T-helper 1 cell (primary cell): ENCODE results near the gene IGSF1.
"Not testable (repeated sequence)": the region's sequence is repeated elsewhere in the genome, so short reads cannot be mapped to it uniquely, and the experiment has no call there.

ENCODE experiments used
- DNase-seq, 5 donors: peaks; one replicate each; pipeline ENCODE4 v3.0.0-alpha.2; 2012 to 2020

IGSF1 gene

GRCh38 chrX:131271274-131271673 is 17.8 kb downstream of the IGSF1 start:
- no peak for DNase-seq

DNA sequence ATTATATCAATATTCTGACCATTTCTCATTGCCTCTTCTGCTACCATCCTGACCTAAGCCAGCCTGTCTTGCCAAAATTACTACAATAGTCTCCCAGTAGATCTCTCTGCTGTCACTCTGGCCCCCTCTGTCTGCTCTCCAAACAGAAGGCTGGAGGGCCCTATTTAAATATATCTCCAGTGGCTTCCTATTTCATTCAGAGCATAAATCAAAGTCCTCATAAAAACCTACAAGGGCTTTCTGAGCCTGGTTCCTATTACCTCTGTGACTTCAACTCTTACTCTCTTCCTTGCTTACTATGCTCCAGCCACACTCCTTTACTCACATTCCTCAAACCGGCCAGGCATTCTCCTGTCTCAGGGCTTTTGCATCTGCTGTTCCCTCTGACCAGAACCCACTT is 19.0 kb downstream of the IGSF1 start:
- DNase-seq, result no peak

- no peak for DNase-seq
Measured at GRCh38 chrX:131264665-131265064, 24.4 kb downstream of the IGSF1 start.

- no peak for DNase-seq
Measured at GRCh38 chrX:131264053-131264452, 25.1 kb downstream of the IGSF1 start.

DNA sequence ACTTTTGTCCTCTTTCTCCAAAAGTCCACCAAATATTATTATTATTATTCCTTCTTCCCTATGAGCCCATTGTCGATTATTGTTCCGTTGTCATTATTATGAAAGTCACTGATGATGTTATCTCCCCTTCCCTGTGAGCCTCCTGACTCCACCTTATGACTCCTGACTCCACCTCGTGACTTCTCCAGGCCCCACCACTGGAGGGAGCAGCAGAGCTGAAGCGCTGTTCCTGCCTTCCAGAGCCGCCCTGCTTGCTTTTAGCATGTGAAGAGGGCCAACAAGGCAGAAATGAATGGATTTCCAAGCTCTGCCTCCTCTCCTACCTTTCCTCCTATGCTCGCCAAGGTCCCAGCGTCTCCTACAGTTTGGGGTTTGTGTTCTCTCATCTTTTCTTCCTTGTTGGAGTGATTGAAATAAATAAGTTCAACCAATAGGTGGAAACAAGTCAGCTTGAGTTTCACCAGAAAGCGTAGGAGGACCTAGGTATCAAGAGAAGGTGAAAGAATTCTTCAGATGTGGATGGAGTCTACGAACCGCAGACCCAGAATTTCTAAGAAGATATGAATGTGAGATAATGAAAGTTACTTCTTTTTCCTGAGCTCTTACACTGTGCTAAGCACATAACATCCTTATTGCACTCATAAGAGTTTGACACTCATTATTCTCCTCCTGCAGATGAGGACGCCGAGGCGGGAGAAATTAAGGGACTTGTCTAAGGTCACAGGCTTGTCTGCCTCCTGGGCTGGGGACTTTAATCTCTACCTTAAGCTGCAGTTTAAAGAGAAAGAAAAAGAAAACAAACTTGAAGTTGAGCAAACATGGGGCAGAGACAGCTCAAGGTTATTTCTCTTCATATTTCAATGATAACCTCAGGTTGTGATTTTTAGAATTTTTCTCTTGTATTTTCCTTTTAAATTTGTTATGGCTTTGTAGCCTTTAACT is 26.1 kb downstream of the IGSF1 start:
- peak in 1 of 5 donors; percentile 4 for DNase-seq

DNA sequence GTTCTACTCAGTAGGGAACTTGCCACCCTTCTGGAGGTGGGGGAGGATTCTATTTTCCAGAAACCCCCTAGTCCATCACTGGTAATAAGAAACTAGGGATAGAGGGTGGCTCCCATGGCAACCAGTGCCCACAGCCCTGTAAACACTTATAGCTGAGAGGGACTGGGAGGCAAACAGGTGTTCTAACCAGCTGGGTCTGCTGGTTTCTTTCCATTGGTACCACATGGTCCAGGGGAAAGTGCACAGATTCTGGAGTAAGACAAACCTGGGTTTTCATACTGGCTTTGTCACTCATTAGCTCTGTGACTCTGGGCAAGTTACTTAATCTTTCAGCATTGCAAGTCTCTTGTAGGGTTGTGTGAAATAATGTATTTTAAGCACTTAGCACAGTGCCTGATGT is 26.9 kb downstream of the IGSF1 start:
- DNase-seq, result no peak

- DNase-seq, result no peak
Measured at GRCh38 chrX:131257367-131257766, 31.7 kb downstream of the IGSF1 start.

DNA sequence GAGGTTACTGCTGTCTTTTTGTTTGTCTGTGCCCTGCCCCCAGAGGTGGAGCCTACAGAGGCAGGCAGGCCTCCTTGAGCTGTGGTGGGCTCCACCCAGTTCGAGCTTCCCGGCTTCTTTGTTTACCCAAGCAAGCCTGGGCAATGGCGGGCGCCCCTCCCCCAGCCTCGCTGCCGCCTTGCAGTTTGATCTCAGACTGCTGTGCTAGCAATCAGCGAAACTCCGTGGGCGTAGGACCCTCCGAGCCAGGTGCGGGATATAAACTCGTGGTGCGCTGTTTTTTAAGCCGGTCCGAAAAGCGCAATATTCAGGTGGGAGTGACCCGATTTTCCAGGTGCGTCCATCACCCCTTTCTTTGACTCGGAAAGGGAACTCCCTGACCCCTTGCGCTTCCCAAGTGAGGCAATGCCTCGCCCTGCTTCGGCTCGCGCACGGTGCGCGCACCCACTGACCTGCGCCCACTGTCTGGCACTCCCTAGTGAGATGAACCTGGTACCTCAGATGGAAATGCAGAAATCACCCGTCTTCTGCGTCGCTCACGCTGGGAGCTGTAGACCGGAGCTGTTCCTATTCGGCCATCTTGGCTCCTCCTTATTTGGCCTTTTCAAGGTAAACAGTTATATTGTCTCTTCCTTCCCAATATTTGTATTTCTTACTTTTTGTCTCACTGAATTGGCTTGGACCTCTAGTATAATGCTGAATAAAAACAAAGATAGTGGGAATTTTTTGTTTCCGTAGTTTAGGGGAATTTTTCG is 37.9 kb downstream of the IGSF1 start:
- DNase-seq, result not testable (repeated sequence)

DNA sequence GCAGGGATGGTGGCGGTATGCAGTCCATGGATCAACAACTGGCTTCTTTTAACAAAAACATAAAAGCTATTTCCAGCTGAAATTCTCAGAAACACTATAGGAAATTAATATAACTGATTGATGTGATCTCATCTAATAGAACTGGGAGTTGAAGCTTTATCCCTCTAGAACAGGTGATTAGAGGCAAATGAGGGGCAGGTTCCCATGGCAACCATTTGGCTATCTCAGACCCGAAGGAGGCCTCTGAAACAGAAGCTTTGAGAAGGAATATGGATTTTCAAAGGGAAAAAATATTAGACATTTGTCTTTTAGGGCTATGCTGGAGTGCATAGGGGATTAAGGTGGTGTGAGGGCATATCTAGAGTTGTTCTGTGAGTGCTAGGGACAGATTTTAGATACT is 50.0 kb downstream of the IGSF1 start:
- DNase-seq, result no peak

GRCh38 chrX:131237363-131237762 is 51.7 kb downstream of the IGSF1 start:
- DNase-seq, result no peak

DNA sequence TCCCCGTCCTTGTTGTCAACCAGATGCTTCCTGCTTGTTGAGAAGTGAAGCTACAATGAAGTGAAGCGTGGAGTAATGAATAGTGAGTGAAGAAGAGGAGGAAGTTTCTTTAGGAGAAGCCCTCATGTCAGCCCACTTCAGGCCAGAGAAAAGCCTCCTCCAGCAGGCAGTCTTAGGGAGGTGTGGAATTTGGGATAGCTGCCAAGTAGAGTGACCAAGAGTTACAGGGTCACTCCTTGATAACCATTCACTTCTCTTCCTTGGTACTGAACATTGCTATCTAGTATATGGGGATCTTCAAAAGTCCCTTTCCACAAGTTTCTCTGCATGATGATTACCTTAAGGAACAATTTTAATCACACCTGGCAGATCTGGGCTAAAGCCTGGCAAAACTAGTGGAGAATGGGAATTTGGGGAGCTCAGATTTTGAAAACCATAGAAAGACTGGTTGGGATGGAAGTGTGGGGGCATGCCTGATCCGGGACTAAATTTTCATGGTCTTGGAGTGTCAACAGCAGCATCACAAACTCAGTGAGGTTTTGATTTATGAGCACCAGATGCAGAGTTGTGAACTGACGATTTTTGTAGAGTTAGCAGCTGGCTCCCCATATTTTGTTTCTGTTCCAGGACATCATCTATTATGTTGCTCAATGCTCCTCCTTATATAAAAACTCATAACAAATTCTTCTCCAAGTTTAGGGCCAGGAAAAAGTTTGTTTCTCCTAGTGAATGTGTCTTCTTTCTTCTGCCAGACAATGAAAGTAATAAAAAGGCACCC is 53.1 kb downstream of the IGSF1 start:
- no peak for DNase-seq

DNA sequence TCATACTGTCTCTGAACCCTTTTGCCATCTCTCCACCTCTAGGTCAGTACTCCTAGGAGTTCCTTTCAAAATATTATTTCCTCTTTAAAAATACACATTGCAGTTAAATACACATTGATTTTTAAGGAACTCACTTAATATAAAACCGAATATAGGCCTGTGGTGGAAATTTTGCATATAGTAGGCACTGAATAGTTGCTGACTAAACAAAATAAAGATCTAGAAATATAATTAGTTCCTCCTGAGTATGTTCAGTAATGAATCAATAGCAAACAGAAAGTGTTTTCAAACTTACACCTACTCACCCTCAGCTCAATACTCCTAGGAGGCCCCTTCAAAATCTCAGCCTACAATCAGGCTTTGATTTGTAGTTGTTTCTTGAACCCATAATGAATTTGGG is 61.5 kb downstream of the IGSF1 start:
- DNase-seq, result no peak

DNA sequence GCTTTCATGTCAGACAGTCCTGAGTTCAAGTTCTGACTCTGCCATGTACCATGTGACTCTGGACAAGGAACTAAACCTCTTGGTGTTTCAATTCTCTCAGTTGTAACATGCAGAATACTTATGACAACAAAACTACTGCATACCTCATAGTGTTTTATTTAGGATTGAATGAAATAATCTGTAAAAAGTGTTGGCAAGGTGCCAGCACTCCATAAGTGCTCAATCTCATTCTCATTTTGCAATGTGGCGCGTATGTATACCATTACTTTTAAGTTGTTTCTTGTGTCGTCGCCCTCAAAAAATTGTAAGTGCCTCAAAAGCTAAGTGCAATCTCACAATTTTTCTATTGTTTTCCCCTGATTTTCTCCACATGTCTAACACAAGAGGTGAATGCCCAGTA is 62.5 kb downstream of the IGSF1 start:
- DNase-seq, result no peak

DNA sequence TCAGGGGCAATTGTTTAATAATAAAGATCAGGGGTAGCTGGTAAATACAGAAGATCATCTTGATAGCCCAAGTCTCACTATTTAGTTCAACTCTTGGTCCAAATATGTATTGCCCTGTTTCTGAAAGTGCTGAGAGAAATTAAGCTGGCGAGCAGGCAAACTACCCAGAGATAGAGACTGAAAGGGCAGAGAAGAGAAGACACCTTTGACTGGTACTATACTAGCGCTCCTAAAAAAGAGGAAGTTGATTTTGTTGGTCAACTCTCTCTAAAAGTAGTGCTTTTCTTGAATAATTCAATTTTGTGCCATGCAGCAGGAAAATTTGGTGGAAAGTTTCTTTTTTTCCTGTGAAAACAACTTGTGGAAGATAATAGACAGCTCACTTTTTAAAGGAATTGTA is 64.0 kb downstream of the IGSF1 start:
- DNase-seq, result no peak
